Testis (tissue), 2 donors: ENCODE measurements around the gene BSDC1.

Source experiments
- CTCF ChIP-seq, 3 experiments: fragments of 450-650 bp in 2 of 3; fragments of 200-600 bp in 1 of 3; sonication (generic) in 1 of 3; IDR thresholded peaks; one replicate each; pipeline ENCODE4 v1.5.1; 2016 to 2019; ENCODE audit warnings: antibody characterized with exemption in 3 of 3, mild to moderate bottlenecking in 2 of 3, moderate library complexity in 1 of 3
- POLR2A ChIP-seq: fragments of 450-650 bp; IDR thresholded peaks from one replicate; pipeline ENCODE4 v1.6.1; 2017; ENCODE audit warnings: antibody characterized with exemption, mild to moderate bottlenecking, moderate library complexity

- TF ChIP-seq CTCF (IDR thresholded peaks at IDR 0.05) (no peak), POLR2A (no peak)
These were observed 55.5 kb downstream of the BSDC1 start for GRCh38 chr1:32338637-32339145.
